ENCODE results near the gene PRSS57.

PRSS57 gene

GRCh38 chr19:638906-639252 lies 56.4 kb downstream of the PRSS57 start:
- no peak for DNase-seq
- ATAC-seq, result no peak
